ENCODE measurements around the gene PEX11B. TPM values are rescaled to one million over a fixed set of nuclear protein-coding genes. Genes with fewer than 3 reads are reported as not detected.

PEX11B gene, protein sequence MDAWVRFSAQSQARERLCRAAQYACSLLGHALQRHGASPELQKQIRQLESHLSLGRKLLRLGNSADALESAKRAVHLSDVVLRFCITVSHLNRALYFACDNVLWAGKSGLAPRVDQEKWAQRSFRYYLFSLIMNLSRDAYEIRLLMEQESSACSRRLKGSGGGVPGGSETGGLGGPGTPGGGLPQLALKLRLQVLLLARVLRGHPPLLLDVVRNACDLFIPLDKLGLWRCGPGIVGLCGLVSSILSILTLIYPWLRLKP
- 10 to 100 TPM; 37.5 to 39.7 TPM for total RNA-seq
- polyA plus RNA-seq = 10 to 100 TPM; 35.3 to 50.3 (median 44.0) TPM
- 6.4 to 33.0 (median 22.8) reads per million in 6 experiments for total RNA-seq

DNA sequence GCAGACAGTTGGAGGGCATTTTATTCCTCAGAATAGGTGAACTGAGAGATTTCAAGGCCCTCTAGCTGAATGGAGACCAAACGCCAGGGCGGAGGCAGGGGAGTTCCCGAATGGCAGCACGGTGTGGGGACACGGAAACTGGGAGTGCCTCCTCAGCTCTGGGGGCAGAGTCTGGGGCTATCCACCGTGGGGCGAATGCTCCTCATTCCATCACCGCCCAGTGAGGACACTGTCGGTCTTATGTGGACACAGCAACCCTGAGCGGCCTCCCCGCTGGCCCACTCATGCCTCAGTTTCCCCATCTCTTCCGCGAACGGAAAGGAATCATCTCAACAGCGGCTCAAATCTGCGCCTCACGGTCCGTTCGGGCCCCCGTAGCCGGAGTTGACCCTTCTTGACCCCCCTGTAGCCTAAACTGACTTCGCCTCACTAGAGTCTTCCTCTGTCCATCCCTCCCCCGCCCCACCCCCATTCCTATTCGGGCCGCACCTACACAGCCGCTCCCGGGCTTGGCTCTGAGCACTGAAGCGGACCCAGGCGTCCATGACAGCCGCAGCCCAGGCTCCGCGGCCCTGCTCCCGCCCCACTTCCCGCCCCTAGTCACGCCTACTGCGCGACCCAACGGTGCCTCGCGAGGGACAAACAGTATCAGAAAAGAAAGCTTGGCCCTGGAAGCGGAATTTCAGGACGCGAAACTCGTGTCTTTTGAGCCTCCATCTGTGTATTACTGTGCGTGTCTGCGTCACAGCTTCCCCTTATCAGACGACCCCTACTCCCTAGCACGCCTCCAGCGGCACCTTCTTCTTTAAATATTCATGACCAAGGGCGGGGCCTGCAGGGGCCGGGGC lies at the start of gene PEX11B:
PEX11B (minus strand) TSS at position 574 of the 848 bp plus-strand sequence; CDS start at position 545, 29 bp downstream.
- Mint-ChIP-seq H3K27me3 (no peaks in the 10 kb centered on the region), H3K4me3 (peak within 1 kb of the TSS; percentile 87 to 94 (median 92)), H3K4me1 (peaks cover 29 to 59% (median 52%) of the 10 kb centered on the region in 4 donors), H3K9me3 (no peaks in the 10 kb centered on the region), H3K27ac (peak within 1 kb of the TSS; percentile 91 to 97 (median 96)), H3K36me3 (peaks cover 0 to 53% (median 3%) of the 10 kb centered on the region in 3 donors)
- DNase-seq (peak; percentile 86 to 96 (median 91)), ATAC-seq (peak; percentile 91 to 92)
- POLR2A ChIA-PET = interaction anchor here (0.6 to 6.7 kb wide), 18 partner anchors 9 to 119 kb away, joined by 3 to 117 read pairs (median 5); partner anchors contain the start of genes ANKRD34A, ANKRD35, LIX1L and NUDT17

DNA sequence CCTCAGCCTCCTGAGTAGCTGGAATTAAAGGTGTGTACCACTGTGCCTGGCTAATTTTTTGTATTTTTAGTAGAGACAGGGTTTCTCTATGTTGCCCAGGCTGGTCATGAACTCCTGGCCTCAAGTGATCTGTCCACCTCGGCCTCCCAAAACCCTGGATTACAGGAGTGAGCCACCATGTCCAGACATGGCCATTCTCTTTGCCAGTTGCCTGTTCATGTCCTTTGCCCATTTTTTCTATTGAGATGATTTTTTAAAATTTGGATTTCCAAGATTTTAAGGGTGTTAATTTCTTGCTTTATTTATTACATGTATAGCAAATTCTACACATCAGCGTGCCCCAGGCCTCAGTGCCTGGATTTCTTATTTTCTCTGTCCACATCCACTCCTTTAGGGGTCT lies 48.8 kb upstream of the PEX11B start:
- Mint-ChIP-seq H3K4me3 (peak overlapping the region in 5 of 10 donors; percentile 11 to 58 (median 33)), H3K9me3 (peaks cover 0 to 5% (median 0%) of the 10 kb centered on the region in 9 donors), H3K36me3 (peaks cover 4 to 15% (median 13%) of the 10 kb centered on the region in 3 donors), H3K27ac (peak overlapping the region in 2 of 10 donors; percentile 22 to 61), H3K27me3 (no peaks in the 10 kb centered on the region), H3K4me1 (peaks cover 24 to 55% (median 53%) of the 10 kb centered on the region in 4 donors)
- no peak for DNase-seq
- POLR2A ChIA-PET = interaction anchor here (0.6 to 17.9 kb wide), 4 partner anchors 10 to 44 kb away, joined by 3 to 462 read pairs (median 150); partner anchors contain the start of genes LIX1L, RBM8A and TXNIP
- no peak for ATAC-seq

DNA sequence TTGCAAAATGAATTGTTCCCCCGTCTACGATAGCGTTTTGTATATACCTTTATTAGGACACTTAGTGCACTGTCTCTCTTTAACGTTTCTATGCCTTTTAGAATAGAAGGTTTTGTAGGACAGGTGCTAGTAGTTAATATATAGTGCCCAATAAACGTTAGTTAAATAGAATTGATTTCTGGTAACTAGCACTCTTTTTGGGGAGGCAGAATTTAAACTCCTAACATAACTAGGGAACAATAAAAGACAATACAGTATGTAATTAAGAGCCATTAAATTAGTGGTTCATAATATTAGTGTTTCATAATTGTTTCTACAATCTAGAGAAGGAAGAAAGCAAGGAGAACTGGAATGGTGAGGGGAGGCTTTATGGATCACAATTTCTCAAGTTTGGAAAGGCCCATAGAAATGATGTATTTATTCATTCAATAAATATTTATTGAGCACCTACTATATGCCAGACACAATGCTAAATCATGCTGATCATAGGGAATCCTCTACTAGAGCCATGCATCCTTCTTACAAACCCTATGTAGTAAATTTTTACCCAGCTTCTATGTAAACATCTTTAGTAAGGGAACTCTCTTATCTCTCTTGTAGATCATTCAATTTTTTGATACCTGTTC lies 46.7 kb upstream of the PEX11B start:
- POLR2A ChIA-PET = interaction anchor here (0.7 to 17.9 kb wide), 11 partner anchors 8 to 141 kb away, joined by 3 to 462 read pairs (median 13); partner anchors contain the start of genes PEX11B, PIAS3, POLR3C and RBM8A
- peaks cover 0 to 5% (median 0%) of the 10 kb centered on the region in 9 donors for H3K9me3 Mint-ChIP-seq
- ATAC-seq = no peak
- peaks cover 36 to 66% (median 57%) of the 10 kb centered on the region in 4 donors for H3K4me1 Mint-ChIP-seq
- no peak for DNase-seq
- H3K27me3 Mint-ChIP-seq = no peaks in the 10 kb centered on the region
- peak overlapping the region; percentile 86 to 99 (median 98) for H3K27ac Mint-ChIP-seq
- peaks cover 4 to 13% (median 12%) of the 10 kb centered on the region in 3 donors for H3K36me3 Mint-ChIP-seq
- H3K4me3 Mint-ChIP-seq = peak overlapping the region; percentile 88 to 99 (median 92)

DNA sequence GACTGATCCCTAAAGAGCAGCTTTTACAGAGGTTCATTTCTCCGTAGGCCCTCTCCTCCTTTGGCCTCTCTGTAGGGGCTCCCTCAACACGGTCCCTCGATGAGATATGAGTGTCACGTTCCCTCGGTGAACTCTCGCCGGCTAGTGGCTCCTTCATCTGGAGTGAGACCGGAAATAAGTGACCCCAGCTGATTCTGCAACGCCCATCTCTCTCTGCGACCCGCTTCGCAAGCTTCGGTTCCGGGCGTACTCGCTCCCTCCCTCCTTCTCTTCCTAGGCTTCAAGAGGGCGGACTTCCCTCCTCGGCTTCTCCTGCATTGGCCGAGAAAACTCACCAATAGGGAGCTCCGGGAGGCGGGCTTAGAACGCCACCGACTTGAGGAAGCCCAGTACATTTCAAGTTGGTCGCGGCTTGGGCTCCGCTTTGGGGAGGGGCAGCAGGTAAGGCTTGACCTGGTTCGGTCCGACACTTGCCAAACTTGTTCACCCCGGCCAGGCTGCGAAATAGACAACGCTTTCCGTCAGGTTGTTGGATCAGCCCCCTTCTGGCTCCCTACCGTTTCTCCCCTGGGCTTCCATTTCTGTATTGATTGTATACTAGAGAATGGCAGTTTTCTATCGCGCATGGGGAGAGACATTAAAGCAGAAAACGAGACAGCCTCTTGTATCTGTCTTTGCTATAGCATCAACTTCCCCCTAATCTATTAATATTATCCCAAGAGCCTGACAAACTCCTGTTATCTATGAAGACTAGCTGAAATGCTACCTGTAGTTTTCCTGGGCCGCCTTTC lies 46.0 kb upstream of the PEX11B start, which contains the start of the genes ANKRD34A and POLR3GL:
ANKRD34A (minus strand) TSS at position 248 of the 791 bp plus-strand sequence. CDS start 2,816 bp downstream, outside the sequence.
POLR3GL (plus strand) TSS at position 363 of the 791 bp plus-strand sequence. CDS start 10,176 bp downstream, outside the sequence.
- peak within 1 kb of the TSS; percentile 86 to 99 (median 98) for H3K27ac Mint-ChIP-seq
- peaks cover 4 to 13% (median 9%) of the 10 kb centered on the region in 3 donors for H3K36me3 Mint-ChIP-seq
- no peaks in the 10 kb centered on the region for H3K27me3 Mint-ChIP-seq
- ATAC-seq = peak; percentile 84 to 87
- H3K9me3 Mint-ChIP-seq = peaks cover 0 to 5% (median 0%) of the 10 kb centered on the region in 9 donors
- peaks cover 36 to 66% (median 64%) of the 10 kb centered on the region in 4 donors for H3K4me1 Mint-ChIP-seq
- peak within 1 kb of the TSS; percentile 88 to 99 (median 92) for H3K4me3 Mint-ChIP-seq
- peak; percentile 75 to 95 (median 89) for DNase-seq
- POLR2A ChIA-PET = interaction anchor here (0.6 to 17.9 kb wide), 20 partner anchors 9 to 140 kb away, joined by 3 to 462 read pairs (median 6); partner anchors contain the start of genes PEX11B, PIAS3, POLR3C and RBM8A

DNA sequence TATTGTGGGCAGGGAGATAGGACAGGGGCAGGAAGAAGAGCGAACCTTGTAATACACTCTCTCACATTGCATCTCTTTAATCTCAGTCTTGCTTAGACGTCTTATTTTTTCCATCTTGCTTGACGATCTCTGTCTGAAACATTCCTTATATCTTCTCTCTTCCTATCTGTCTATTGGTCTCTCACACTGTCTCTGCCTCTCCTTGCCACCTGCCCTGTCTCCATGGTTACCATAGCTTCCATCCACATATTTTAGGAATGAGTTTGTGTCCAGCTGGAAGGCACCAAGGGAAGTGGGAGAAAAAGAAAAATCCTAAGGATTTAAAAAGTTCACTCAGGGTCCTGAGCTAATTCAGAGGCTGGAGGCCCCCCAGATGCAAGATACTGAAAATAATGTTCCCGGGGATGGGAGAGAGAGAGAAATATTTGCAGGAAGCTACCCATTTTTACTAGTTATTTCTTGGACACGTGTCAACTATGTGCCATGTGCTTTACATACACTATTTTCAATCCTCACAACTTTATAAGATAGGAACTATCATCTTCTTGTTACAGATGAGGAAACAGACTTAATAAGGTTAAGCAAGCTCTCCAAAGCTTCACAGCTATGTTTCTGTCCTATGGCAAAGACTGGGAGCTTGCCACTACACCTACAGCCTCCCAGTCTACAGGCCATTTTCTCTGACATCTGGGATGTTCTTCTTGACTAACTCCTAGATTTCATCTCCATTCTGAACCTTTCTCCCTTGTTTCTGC lies 44.9 kb upstream of the PEX11B start:
- no peak for ATAC-seq
- H3K9me3 Mint-ChIP-seq = peaks cover 0 to 5% (median 0%) of the 10 kb centered on the region in 9 donors
- H3K4me3 Mint-ChIP-seq = peak overlapping the region; percentile 88 to 99 (median 92)
- peaks cover 42 to 76% (median 72%) of the 10 kb centered on the region in 4 donors for H3K4me1 Mint-ChIP-seq
- H3K36me3 Mint-ChIP-seq = peaks cover 4 to 13% (median 7%) of the 10 kb centered on the region in 3 donors
- POLR2A ChIA-PET = interaction anchor here (0.7 to 17.9 kb wide), 19 partner anchors 10 to 139 kb away, joined by 3 to 462 read pairs (median 7); partner anchors contain the start of genes PEX11B, PIAS3, POLR3C and RBM8A
- DNase-seq = no peak
- no peaks in the 10 kb centered on the region for H3K27me3 Mint-ChIP-seq
- H3K27ac Mint-ChIP-seq = peak overlapping the region; percentile 86 to 99 (median 98)

DNA sequence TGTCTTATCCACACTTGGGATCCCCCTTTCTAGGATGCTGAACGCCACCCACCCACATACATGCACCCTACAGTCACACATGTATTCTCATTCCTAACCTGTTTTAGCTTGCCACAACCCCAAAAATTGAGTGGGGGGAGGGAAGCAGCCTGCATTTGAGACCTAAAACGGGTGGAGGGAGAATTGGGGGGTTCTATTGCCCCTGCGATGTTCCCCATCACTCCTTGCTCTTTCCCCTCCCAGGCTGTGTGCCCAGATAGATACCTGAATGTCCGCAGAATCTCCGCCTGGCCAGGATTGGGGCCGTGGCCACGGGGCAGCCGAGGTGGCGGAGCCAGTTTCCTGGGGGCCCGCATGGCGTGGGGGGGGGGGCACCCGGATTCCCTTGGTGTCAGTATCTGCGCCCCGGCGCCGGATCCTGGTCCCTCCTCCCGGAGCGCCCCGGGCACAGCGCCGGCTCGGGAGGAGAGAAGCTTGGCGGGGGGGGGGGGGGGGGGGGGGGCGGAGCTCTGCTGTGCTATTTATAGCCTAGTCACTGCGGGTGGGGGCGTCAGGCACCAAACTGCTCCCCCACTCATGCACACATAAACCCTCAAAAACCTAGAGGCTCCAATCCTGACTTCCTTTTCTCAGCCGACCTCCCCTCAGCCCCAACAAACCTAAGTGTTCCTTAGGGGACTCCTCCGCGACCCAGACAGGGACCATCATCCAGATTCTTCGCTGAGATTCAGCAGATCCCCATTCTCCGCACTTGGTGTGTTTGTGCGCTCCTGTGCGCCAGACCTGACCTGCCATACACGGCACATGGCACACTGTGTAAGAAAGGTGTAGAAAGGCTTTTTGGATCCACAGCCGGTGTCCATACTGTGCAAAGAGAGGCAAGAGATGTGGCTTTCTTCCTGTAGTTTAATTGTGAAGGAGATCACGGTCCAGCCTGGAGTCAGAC lies 43.9 kb upstream of the PEX11B start:
- Mint-ChIP-seq H3K27ac (peak overlapping the region; percentile 56 to 99 (median 98)), H3K36me3 (peaks cover under 1 to 7% (median 4%) of the 10 kb centered on the region in 3 donors), H3K9me3 (peaks cover 0 to 2% (median 0%) of the 10 kb centered on the region in 9 donors), H3K4me3 (peak overlapping the region; percentile 88 to 99 (median 96)), H3K4me1 (peaks cover 43 to 75% (median 69%) of the 10 kb centered on the region in 4 donors), H3K27me3 (no peaks in the 10 kb centered on the region)
- peak in 7 of 10 donors; percentile 24 to 72 (median 36) for DNase-seq
- POLR2A ChIA-PET = interaction anchor here (0.6 to 17.9 kb wide), 11 partner anchors 11 to 103 kb away, joined by 3 to 462 read pairs (median 6); partner anchors contain the start of genes PEX11B, PIAS3, RBM8A and TXNIP
- no peak for ATAC-seq

DNA sequence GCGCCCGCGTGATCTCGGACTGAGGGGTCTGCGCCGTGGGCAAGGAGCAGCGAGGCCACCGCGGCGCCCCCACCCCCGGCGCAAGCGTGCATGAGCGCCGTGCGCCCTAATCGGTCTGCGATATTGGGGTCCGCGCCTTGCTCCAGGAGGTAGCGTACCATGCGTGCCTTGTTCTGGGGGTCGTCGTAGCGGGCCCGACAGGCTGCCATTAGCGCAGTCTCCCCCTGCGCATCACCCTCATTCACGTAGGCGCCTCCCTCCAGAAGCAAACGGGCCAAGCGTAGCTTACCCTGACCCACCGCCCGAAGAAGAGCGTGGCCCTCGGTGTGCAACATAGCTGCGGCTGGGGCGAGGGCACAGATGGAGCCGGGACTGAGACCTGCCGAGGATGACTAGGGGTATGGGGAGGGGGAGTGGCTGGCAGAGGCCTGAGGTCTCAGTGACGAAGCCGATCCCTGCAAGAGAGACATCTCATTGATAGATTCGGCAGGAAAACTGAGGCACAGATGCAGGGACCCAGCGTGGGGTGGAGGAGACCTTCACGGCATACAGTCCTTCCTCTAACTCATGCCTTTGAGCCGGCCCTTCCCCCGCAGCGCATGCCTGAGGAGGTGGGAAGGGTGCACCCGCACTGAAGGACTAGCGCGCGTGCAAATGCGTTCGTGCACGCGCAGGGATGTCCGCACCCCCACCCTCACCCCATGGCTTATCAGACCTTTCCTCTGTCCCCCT lies 43.1 kb upstream of the PEX11B start:
- Mint-ChIP-seq H3K27me3 (no peaks in the 10 kb centered on the region), H3K9me3 (no peaks in the 10 kb centered on the region), H3K4me3 (peak overlapping the region; percentile 88 to 99 (median 96)), H3K27ac (peak overlapping the region; percentile 56 to 99 (median 93)), H3K4me1 (peaks cover 47 to 77% (median 70%) of the 10 kb centered on the region in 4 donors), H3K36me3 (no peaks in the 10 kb centered on the region)
- ATAC-seq (no peak), DNase-seq (peak in 8 of 10 donors; percentile 14 to 68 (median 42))
- POLR2A ChIA-PET = interaction anchor here (0.6 to 17.9 kb wide), 8 partner anchors 12 to 102 kb away, joined by 3 to 462 read pairs (median 22); partner anchors contain the start of genes PEX11B, PIAS3, RBM8A and TXNIP

DNA sequence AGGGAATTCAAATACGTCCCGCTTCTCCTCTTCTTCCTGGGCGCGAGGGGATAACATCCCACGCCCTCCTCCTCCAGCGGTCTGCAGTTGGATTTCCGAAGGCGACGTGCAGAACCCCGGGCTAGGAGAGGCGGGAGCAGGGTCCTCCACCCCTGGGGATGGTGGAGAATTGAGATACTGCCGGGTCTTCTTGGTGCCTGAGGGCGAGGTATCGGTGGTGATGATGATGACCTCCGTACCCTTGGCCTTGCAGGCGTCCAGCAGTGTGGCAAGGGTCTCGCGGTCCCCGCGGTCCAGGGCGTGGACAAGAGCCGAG lies 42.5 kb upstream of the PEX11B start:
- POLR2A ChIA-PET = interaction anchor here (0.9 to 17.9 kb wide), 6 partner anchors 29 to 102 kb away, joined by 3 to 462 read pairs (median 74); partner anchors contain the start of genes PEX11B, PIAS3, RBM8A and TXNIP
- Mint-ChIP-seq H3K27ac (peak overlapping the region; percentile 48 to 99 (median 92)), H3K36me3 (no peaks in the 10 kb centered on the region), H3K4me1 (peaks cover 47 to 82% (median 72%) of the 10 kb centered on the region in 4 donors), H3K9me3 (no peaks in the 10 kb centered on the region), H3K4me3 (peak overlapping the region; percentile 88 to 99 (median 96)), H3K27me3 (no peaks in the 10 kb centered on the region)
- no peak for ATAC-seq
- DNase-seq = no peak
